Activated CD4-positive, alpha-beta T cell treated with anti-CD3 and anti-CD28 coated beads for 48 hours (primary cell): ENCODE data around the gene TLX1.

Source experiments
- DNase-seq: peaks from one replicate; pipeline ENCODE4 v3.0.0-alpha.2; 2020

The TLX1 gene

DNA sequence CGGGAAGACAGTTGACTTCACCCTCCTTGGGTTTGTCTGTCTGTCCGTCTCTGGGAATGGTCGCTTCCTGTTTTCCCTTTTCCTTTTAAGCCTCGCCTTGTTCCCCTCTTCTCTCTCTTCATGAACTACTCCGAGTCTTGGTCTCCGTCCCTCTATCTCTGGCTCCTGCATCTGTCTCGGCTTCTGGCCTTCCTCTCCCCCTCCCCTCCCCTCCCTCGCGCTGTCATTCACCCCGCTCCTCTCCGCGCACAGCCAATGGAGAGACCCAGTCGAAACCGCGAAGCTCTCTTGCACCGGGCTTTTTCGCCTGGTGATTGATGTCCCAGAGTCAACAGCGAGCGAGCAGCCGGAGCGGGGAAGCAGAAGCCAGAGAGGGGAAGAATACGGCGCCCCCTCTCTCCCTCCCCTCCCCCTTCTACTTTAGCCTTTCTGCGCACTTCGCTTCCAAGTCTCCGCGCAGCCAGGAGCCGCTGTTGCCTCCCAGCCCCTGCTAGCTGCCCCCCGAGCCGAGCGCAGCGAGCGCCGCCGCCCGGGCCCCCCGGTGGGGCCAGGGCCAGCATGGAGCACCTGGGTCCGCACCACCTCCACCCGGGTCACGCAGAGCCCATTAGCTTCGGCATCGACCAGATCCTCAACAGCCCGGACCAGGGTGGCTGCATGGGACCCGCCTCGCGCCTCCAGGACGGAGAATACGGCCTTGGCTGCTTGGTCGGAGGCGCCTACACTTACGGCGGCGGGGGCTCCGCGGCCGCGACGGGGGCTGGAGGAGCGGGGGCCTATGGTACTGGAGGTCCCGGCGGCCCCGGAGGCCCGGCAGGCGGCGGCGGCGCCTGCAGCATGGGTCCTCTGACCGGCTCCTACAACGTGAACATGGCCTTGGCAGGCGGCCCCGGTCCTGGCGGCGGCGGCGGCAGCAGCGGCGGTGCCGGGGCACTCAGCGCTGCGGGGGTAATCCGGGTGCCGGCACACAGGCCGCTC, at the start of gene TLX1:
TLX1 (plus strand) TSS at position 317 of the 978 bp plus-strand sequence; CDS start at position 559, 242 bp downstream.
- no peak for DNase-seq

GRCh38 chr10:101085846-101086245, 45.3 kb upstream of the TLX1 start:
- no peak for DNase-seq

DNA sequence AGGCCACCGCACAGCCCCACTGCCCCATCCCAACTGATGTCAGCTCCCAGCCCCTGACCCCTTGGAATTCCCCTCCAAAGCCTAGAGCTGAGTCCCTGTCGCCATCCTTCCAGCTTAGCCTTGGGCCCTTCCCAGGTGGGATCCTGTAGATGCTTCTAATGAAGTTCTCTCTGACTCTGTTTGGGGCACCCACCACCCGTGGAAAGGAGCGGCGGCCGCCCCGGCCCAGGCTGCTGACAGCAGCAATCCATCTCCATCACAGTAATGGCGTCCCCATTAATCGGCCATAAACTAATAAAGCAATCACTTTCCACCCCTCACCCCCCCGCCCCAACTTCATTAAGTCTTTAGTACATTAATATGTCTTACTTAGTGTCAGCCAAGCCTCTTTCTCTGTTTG, 43.7 kb upstream of the TLX1 start:
- DNase-seq, result no peak

- no peak for DNase-seq
Observed at GRCh38 chr10:101087965-101088364, 43.1 kb upstream of the TLX1 start.

GRCh38 chr10:101089520-101090299, 41.4 kb upstream of the TLX1 start:
- no peak for DNase-seq

GRCh38 chr10:101090597-101090996, 40.5 kb upstream of the TLX1 start:
- DNase-seq, result no peak

GRCh38 chr10:101091546-101092290, 39.4 kb upstream of the TLX1 start:
- DNase-seq, result no peak

GRCh38 chr10:101092881-101093354, 38.2 kb upstream of the TLX1 start:
- no peak for DNase-seq

DNA sequence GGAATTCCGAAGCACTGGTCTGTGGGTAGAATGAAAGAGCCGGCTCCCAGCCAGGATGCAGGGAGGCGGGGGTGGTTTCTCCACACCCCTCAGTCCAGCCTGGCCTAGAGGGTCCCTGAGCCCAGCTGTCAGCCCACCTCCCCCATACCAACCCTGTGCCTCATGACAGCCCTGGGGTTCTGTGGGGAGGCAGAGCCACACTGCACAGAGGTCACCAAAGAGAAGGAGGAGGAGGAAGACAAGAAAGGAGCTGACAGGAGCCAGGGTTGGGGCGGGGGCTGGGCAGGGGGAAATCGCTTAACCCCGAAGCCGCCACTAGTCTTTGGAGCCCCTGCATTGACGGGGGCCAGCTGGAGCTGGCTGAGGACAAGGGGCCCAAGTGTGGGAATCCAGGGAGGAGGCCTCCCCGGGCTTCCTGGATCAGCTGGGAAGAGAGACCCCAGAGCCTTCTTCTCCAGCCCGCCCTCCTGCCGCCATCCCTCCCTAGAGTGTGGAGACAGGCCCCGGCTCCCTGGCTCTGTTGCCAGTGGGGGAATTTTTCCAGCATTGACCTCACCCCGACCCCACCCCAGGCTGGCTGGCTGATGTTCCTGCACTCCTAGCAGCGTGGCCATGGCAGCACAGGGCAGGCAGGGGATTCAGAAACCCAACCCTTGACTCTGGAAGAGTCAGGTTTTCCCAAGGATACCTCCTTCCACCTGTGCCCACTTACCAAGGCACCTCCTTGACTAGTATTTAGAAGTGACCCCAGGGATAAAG, 36.8 kb upstream of the TLX1 start:
- DNase-seq, result no peak

DNA sequence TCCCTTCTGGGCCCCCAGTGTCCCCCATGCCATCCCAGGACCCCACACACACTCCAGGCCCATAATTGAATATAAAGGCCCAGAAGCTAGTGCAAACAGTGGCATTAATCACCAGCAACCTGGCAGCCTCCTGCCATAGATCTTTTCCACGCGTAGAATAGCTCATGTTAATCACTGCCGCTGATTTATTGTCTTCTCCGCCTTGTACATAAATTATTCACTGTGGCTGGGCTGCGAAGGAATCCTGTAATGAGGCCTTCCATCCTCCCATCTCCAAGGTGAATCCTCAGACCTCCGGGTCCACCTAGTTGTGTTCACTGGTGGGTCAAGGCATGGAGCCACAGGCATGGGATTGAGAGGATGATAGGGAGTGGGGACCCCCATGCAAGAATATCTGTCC, 36.1 kb upstream of the TLX1 start:
- no peak for DNase-seq

- DNase-seq, result peak; percentile 84
Observed at GRCh38 chr10:101095550-101096213, 35.4 kb upstream of the TLX1 start.

DNA sequence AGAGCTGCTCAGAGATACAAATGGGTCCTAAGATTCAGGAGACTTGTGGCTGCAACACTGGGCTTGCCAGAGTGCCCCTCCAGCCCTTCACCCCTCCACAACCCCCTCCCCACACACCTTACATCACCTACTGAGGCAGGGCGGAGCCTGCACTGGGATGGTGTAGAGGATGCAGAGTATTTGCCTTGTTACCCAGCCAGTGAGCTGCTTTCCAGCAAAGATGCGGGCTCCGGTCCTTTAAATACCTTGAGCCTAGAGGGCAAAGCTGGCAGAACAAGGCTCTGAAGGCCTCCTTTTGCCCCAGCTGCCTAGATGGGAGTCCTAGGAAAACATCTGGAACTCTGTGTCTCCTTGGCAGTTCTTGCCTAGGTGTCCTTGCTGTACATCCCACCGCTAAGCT, 34.7 kb upstream of the TLX1 start:
- DNase-seq, result no peak

DNA sequence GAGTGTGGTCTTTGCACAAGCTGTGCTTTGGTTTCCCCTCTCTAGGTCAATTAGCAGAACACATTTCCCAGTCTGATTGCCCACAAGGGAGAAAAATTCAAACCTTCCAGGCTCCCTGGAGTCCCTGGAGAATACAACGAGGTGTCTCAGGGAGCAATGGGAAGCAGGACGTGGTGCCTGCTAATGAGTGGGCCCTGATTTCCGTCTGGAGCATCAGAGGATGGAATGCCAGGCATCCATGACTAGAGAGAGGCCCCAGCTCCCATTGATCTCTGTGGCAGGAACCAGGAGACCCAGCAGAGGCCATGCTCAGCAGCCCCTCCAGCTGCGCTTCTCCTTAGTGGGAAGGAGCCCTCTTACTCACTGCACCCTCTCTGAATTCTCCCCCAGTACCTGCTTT, 33.2 kb upstream of the TLX1 start:
- no peak for DNase-seq

GRCh38 chr10:101099901-101100300, 31.2 kb upstream of the TLX1 start:
- no peak for DNase-seq

DNA sequence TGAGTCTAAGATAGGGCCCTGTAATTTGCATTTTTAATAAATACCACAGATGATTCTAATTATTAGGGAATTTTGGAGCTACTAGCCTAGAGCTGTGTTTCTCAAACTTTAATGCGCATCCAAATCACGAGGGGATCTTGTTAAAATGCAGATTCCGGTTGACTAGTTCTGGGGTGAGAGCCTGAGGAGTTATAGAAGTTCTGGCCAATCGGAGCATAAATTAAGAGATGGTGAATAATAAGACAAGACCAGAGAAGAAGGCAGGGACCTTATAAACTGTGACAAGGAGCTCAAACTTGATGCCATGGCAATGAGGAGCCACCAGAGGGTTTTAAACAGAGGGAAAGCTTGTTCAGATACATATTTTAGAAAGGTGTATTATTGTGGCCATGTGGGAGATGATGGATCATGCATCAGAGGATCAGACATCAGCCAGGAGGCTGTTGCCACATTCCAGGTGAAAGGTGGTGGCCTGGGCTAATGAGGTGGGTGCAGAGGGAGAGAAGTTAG, 29.7 kb upstream of the TLX1 start:
- no peak for DNase-seq

DNA sequence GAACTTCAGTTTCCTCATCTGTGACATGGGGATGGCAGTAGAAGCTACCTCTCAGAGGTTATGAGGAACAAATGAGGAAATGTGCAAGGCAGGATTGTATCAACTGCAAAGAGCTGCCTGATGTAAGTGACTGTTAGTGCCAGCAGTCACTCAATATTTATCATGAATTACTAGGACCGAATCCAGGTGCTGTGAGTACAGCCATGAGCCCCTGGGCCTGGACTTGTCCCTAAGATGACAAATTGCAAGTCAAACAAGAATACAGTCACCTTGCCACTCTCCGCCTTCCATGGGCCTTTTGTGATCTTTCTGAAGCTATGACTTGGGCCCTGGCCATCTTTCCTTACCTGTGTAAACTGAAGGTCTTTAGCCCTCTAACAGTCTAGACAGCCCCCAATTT, 27.7 kb upstream of the TLX1 start:
- DNase-seq, result no peak

- no peak for DNase-seq
Observed at GRCh38 chr10:101106351-101106750, 24.7 kb upstream of the TLX1 start.

DNA sequence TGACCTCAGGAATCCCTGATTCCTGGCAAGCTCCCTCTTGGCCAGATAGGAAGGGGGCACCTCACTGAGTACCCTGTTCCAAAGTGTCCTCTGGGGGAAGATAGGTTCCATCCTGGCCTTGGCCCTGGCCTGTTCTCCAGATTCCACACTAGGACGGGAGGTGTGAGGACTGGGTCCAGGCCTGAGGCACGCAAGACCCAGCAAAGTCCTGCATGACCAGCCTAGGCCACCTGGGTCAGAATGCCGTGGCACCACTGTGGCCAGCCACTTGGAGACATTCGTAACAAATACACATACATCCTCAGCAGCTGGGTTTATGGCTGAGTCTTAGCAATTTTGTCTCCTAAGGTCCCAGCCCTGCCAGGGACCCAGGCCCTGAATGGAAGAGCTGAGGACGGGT, 23.3 kb upstream of the TLX1 start:
- no peak for DNase-seq

DNA sequence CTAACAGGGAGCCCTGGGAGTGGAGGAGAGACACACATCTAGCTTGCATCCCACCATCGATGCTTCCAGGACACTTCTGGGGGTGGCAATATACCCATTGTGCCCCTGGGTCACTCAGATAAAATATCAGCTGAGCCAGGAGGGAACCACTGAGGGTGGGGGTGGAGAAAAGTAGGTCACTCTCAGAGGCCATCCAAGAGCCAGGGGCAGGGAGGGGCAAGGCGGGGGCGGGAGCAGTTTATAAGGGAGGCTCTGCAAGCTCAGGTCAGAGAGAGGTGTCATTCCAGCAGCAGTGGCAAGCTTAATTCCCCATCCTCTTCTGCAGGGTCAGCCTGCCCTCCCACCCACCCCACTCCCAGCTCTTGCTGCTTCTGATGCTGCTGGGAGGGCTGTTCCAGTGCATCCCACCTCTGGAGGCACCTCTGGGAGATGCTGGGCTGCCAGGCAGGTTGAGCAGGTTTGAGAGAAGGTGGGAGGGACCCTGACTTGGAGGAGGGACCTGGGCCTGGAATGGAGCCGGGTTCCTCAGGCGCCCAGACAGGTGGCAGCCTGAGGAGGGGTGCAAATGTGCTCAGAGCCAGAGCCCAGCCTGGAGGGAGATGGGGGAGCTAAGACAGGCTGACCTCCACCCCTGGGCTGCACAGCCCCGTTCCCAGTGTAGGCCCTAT, 20.1 kb upstream of the TLX1 start:
- no peak for DNase-seq

- no peak for DNase-seq
Observed at GRCh38 chr10:101111547-101111946, 19.6 kb upstream of the TLX1 start.
